ENCODE data around the gene PDIK1L.

DNA sequence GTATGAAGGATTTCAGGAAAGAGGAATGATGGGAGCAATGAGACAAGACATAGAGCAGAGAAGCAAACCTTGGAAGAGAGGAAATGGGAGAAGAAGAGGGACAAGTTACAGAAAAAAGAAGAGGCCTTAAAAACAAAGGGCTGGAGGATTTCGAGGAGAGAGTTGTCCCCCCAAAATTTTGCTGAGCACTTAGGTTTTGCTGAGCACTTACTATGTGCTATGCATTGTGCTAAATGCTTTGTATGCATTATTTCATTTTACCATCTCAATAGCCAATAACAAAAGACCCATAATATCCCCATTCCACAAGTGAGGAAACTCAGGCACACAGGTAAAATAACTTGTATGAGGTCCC is 41.7 kb upstream of the PDIK1L start:
- TF ChIP-seq, protein P1, sequence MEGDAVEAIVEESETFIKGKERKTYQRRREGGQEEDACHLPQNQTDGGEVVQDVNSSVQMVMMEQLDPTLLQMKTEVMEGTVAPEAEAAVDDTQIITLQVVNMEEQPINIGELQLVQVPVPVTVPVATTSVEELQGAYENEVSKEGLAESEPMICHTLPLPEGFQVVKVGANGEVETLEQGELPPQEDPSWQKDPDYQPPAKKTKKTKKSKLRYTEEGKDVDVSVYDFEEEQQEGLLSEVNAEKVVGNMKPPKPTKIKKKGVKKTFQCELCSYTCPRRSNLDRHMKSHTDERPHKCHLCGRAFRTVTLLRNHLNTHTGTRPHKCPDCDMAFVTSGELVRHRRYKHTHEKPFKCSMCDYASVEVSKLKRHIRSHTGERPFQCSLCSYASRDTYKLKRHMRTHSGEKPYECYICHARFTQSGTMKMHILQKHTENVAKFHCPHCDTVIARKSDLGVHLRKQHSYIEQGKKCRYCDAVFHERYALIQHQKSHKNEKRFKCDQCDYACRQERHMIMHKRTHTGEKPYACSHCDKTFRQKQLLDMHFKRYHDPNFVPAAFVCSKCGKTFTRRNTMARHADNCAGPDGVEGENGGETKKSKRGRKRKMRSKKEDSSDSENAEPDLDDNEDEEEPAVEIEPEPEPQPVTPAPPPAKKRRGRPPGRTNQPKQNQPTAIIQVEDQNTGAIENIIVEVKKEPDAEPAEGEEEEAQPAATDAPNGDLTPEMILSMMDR (IDR thresholded peaks at IDR 0.05) = no peak
- TF ChIP-seq POLR2A (IDR thresholded peaks at IDR 0.05) (no peak), EP300 (IDR thresholded peaks at IDR 0.05) (no peak)
